Neural cell (in vitro differentiated cells): ENCODE results near the gene ASIC2. TPM values are rescaled to one million over a fixed set of nuclear protein-coding genes. Genes with fewer than 3 reads are reported as not detected.
"Not testable (repeated sequence)": the region's sequence is repeated elsewhere in the genome, so short reads cannot be mapped to it uniquely, and the experiment has no call there.

Experiments
- H2AFZ ChIP-seq: fragments of 200-600, 300-800 bp; sonication (generic), shearing (Covaris generic); 2 replicates; pipeline ENCODE4 v1.6.0; 2014; ENCODE audit warnings: low read depth, mild to moderate bottlenecking, antibody characterized with exemption, low read length, moderate library complexity
- H3F3A ChIP-seq: fragments of 200-600 bp; shearing (Covaris generic); 2 replicates; pipeline ENCODE4 v1.6.1; 2016; ENCODE audit warnings: mild to moderate bottlenecking, moderate library complexity, mixed read lengths, antibody characterized with exemption, low read length; ENCODE audit not compliant: insufficient read depth, poor library complexity, severe bottlenecking
- H3K27ac ChIP-seq: fragments of 200-600, 300-800 bp; sonication (generic), shearing (Covaris generic); 2 replicates; pipeline ENCODE4 v1.5.1; 2014; ENCODE audit warnings: mild to moderate bottlenecking, low read length, moderate library complexity
- H3K27me3 ChIP-seq: fragments of 300-800, 200-600 bp; sonication (generic), shearing (Covaris generic); 2 replicates; pipeline ENCODE4 v1.6.0; 2014; ENCODE audit warnings: mild to moderate bottlenecking, low read depth, low read length, moderate library complexity; ENCODE audit not compliant: insufficient read depth
- H3K36me3 ChIP-seq: fragments of 300-800, 200-600 bp; sonication (generic), shearing (Covaris generic); 2 replicates; pipeline ENCODE4 v1.5.1; 2014; ENCODE audit warnings: mild to moderate bottlenecking, antibody characterized with exemption, low read length, moderate library complexity; ENCODE audit not compliant: insufficient read depth
- H3K4me2 ChIP-seq: fragments of 300-800, 200-600 bp; sonication (generic), shearing (Covaris generic); 2 replicates; pipeline ENCODE4 v1.6.0; 2014; ENCODE audit warnings: mild to moderate bottlenecking, low read length
- H3K4me3 ChIP-seq: fragments of 300-800, 200-600 bp; sonication (generic), shearing (Covaris generic); 2 replicates; pipeline ENCODE4 v1.5.1; 2014; ENCODE audit warnings: mild to moderate bottlenecking, low read length, moderate library complexity
- H3K79me2 ChIP-seq: fragments of 200-600 bp; shearing (Covaris generic); replicated peaks from 2 replicates; pipeline ENCODE4 v1.6.0; 2014; ENCODE audit warnings: mild to moderate bottlenecking, low read length, moderate library complexity; ENCODE audit not compliant: insufficient read depth
- H3K9ac ChIP-seq: fragments of 300-800, 200-600 bp; sonication (generic), shearing (Covaris generic); 2 replicates; pipeline ENCODE4 v1.6.1; 2016; ENCODE audit warnings: mild to moderate bottlenecking, low read length, mixed read lengths
- H3K9me2 ChIP-seq: fragments of 200-600 bp; shearing (Covaris generic); 2 replicates; pipeline ENCODE4 v1.6.1; 2016; ENCODE audit warnings: mild to moderate bottlenecking, low read length, mixed read lengths; ENCODE audit not compliant: insufficient read depth
- H3K9me3 ChIP-seq: fragments of 200-600, 300-800 bp; sonication (generic), shearing (Covaris generic); 2 replicates; pipeline ENCODE4 v1.6.1; 2016; ENCODE audit warnings: mild to moderate bottlenecking, mixed run types, low read length, moderate library complexity, mixed read lengths
- H4K20me1 ChIP-seq: fragments of 200-600 bp; shearing (Covaris generic); 2 replicates; pipeline ENCODE4 v1.6.1; 2016; ENCODE audit warnings: mild to moderate bottlenecking, mixed run types; ENCODE audit not compliant: insufficient read depth
- EP300 ChIP-seq: fragments of 450-650 bp; conservative IDR thresholded peaks from 2 replicates; pipeline ENCODE4 v1.6.1; 2014; ENCODE audit warnings: antibody characterized with exemption, mild to moderate bottlenecking, moderate library complexity; ENCODE audit not compliant: poor library complexity, severe bottlenecking
- EZH2 ChIP-seq: fragments of 200-600, 300-800 bp; shearing (Covaris generic), sonication (generic); IDR thresholded peaks from 2 replicates; pipeline ENCODE4 v1.6.1; 2014; ENCODE audit warnings: antibody characterized with exemption, low read length, borderline replicate concordance, mild to moderate bottlenecking; ENCODE audit not compliant: insufficient read depth, poor library complexity, severe bottlenecking
- MXI1 ChIP-seq: fragments of 450-650 bp; conservative IDR thresholded peaks from 2 replicates; pipeline ENCODE4 v1.6.1; 2014; ENCODE audit warnings: antibody characterized with exemption, mild to moderate bottlenecking; ENCODE audit not compliant: poor library complexity, severe bottlenecking
- POLR2AphosphoS5 ChIP-seq: IDR thresholded peaks from 2 replicates; pipeline ENCODE4 v1.6.1; 2012
- RAD21 ChIP-seq: fragments of 450-650 bp; conservative IDR thresholded peaks from 2 replicates; pipeline ENCODE4 v1.6.1; 2014; ENCODE audit warnings: antibody characterized with exemption, mild to moderate bottlenecking, moderate library complexity
- SMC3 ChIP-seq: fragments of 450-650 bp; conservative IDR thresholded peaks from 2 replicates; pipeline ENCODE4 v1.6.1; 2014; ENCODE audit warnings: antibody characterized with exemption, mild to moderate bottlenecking, moderate library complexity; ENCODE audit not compliant: poor library complexity
- TAF1 ChIP-seq: IDR thresholded peaks from 2 replicates; pipeline ENCODE4 v1.6.1; 2012; ENCODE audit warnings: low read depth
- polyA plus RNA-seq: library from polyadenylated mRNA; depleted of rRNA; stranded (reverse); fragments of >200 nt; gene quantifications from 2 replicates; pipeline ENCODE4 v1.2.3, GENCODE V29; 2014
- TF ChIP-seq, protein P1 (sequence below): fragments of 450-650 bp; IDR thresholded peaks from 2 replicates; pipeline ENCODE4 v1.5.1; 2014; ENCODE audit warnings: antibody characterized with exemption, mild to moderate bottlenecking, moderate library complexity; ENCODE audit not compliant: poor library complexity, severe bottlenecking
- TF ChIP-seq, protein P2 (sequence below): IDR thresholded peaks from 2 replicates; pipeline ENCODE4 v1.6.1; 2012; ENCODE audit warnings: borderline replicate concordance

ASIC2 gene
- polyA plus RNA-seq, 1 donor from 2014 or later = 2.4 TPM

DNA sequence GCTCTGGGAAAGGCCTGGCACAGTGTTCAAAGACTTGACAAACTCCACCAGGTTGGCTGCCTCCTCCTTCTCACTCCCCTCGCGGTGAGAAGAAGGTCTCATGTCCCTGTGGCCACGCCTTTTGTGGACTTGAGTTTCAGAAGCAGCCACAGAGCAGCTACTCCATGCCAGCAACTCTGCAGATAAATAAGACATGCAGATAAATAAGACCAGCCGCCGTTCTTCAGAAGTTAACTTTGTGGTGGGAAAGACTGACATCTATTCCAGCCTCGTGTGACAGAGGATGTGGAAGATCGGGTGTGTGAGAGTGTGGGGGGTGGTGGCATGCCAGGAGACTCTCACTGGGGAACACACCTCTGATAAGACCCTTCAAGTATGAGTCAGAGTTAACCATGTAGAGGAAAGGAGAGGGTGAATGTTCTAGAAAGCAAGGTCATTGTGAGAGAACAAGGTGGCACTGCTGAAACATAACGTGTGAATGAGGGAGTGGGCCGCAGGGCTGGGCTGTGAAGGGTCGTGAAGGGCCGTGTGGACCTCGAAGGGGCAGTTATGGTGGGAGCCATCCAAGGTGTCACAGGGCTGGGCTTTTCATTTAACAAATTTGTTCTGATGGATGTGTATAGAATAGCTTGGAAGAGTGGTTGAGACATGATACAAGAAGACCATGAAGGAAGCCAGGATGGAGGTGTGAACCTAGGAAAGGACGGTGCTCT, 300.6 kb downstream of the ASIC2 start:
- H3K27ac ChIP-seq = no peak overlapping the region
- H3K4me3 ChIP-seq = no peak overlapping the region
- no peaks in the 10 kb centered on the region for H3K9me2 ChIP-seq
- no peaks in the 10 kb centered on the region for H3K9me3 ChIP-seq
- no peaks in the 10 kb centered on the region for H3K36me3 ChIP-seq
- no peaks in the 10 kb centered on the region for H3K27me3 ChIP-seq
- no peak overlapping the region for H3K4me2 ChIP-seq
- H4K20me1 ChIP-seq = no peaks in the 10 kb centered on the region
- no peak for TF ChIP-seq MXI1
- no peak for TF ChIP-seq EP300
- no peak for TF ChIP-seq TAF1
- TF ChIP-seq, protein P1, sequence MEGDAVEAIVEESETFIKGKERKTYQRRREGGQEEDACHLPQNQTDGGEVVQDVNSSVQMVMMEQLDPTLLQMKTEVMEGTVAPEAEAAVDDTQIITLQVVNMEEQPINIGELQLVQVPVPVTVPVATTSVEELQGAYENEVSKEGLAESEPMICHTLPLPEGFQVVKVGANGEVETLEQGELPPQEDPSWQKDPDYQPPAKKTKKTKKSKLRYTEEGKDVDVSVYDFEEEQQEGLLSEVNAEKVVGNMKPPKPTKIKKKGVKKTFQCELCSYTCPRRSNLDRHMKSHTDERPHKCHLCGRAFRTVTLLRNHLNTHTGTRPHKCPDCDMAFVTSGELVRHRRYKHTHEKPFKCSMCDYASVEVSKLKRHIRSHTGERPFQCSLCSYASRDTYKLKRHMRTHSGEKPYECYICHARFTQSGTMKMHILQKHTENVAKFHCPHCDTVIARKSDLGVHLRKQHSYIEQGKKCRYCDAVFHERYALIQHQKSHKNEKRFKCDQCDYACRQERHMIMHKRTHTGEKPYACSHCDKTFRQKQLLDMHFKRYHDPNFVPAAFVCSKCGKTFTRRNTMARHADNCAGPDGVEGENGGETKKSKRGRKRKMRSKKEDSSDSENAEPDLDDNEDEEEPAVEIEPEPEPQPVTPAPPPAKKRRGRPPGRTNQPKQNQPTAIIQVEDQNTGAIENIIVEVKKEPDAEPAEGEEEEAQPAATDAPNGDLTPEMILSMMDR = no peak
- no peak for TF ChIP-seq POLR2AphosphoS5
- TF ChIP-seq EZH2 = no peak
- no peak for TF ChIP-seq RAD21
- TF ChIP-seq, protein P2, sequence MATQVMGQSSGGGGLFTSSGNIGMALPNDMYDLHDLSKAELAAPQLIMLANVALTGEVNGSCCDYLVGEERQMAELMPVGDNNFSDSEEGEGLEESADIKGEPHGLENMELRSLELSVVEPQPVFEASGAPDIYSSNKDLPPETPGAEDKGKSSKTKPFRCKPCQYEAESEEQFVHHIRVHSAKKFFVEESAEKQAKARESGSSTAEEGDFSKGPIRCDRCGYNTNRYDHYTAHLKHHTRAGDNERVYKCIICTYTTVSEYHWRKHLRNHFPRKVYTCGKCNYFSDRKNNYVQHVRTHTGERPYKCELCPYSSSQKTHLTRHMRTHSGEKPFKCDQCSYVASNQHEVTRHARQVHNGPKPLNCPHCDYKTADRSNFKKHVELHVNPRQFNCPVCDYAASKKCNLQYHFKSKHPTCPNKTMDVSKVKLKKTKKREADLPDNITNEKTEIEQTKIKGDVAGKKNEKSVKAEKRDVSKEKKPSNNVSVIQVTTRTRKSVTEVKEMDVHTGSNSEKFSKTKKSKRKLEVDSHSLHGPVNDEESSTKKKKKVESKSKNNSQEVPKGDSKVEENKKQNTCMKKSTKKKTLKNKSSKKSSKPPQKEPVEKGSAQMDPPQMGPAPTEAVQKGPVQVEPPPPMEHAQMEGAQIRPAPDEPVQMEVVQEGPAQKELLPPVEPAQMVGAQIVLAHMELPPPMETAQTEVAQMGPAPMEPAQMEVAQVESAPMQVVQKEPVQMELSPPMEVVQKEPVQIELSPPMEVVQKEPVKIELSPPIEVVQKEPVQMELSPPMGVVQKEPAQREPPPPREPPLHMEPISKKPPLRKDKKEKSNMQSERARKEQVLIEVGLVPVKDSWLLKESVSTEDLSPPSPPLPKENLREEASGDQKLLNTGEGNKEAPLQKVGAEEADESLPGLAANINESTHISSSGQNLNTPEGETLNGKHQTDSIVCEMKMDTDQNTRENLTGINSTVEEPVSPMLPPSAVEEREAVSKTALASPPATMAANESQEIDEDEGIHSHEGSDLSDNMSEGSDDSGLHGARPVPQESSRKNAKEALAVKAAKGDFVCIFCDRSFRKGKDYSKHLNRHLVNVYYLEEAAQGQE = no peak
- TF ChIP-seq SMC3 = no peak
- H3K79me2 ChIP-seq = no peaks in the 10 kb centered on the region
- H2AFZ ChIP-seq = no peak overlapping the region
- no peak overlapping the region for H3K9ac ChIP-seq
- H3F3A ChIP-seq = no peaks in the 10 kb centered on the region

DNA sequence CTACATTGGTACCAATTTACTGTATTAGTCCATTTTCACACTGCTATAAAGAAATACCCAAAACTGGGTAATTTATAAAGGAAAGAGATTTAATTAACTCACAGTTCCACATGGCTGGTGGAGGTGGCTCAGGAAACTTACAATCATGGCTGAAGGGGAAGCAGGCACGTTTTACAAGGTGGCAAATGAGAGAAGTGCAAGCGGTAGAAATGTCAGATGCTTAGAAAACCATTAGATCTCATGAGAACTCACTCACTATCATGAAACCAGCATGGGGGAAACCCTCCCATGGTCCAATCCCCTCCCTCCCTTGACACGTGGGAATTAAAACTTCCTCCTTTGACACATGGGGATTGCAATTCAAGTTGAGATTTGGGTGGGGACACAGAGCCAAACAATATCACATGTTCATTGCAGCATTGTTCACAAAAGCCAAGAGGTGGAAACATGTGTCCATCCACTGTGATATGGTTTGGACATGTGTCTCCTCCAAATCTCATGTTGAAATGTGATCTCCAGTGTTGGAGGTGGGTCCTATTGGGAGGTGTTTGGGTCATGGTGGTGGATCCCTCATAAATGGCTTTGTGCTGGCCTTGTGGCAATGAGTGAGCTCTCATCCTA, 304.5 kb downstream of the ASIC2 start:
- Histone ChIP-seq H3K79me2 (no peaks in the 10 kb centered on the region), H3F3A (no peaks in the 10 kb centered on the region), H3K4me2 (no peak overlapping the region), H3K9ac (no peak overlapping the region), H2AFZ (no peak overlapping the region), H3K27ac (no peak overlapping the region), H3K27me3 (no peaks in the 10 kb centered on the region), H3K9me3 (no peaks in the 10 kb centered on the region), H3K4me3 (no peak overlapping the region), H3K9me2 (no peaks in the 10 kb centered on the region), H3K36me3 (no peaks in the 10 kb centered on the region), H4K20me1 (no peaks in the 10 kb centered on the region)
- no peak for TF ChIP-seq EZH2
- TF ChIP-seq RAD21 = no peak
- TF ChIP-seq TAF1 = no peak
- TF ChIP-seq, protein P1 = no peak
- TF ChIP-seq SMC3 = no peak
- TF ChIP-seq, protein P2 = no peak
- no peak for TF ChIP-seq POLR2AphosphoS5
- TF ChIP-seq MXI1 = no peak
- TF ChIP-seq EP300 = no peak

DNA sequence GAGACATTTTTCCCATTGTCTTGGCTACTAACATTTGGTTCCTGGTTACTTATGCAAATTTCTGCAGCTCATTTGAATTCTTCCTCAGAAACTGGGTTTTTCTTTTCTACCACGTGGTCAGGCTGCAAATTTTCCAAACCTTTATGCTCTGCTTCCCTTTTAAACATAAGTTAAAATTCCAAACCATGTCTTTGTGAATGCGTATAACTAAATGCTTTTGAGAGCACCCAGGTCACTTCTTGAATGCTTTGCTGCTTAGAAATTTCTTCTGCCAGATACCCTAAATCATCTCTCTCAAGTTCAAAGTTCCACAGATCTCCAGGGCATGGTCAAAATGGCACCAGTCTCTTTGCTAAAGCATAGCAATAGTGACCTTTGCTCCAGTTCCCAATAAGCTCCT, 305.2 kb downstream of the ASIC2 start:
- not testable (repeated sequence) for H3K4me3 ChIP-seq, H3K9me2 ChIP-seq, H4K20me1 ChIP-seq, H3K27ac ChIP-seq, H3K4me2 ChIP-seq, H2AFZ ChIP-seq, H3K27me3 ChIP-seq, H3K9ac ChIP-seq, H3K36me3 ChIP-seq, H3K9me3 ChIP-seq, H3K79me2 ChIP-seq, H3F3A ChIP-seq
